OCI-M1 (cell line): ENCODE results near the gene CCDC180.
A peak's percentile ranks its signal among the peaks of the same experiment; 100 is the strongest.
"Not testable (repeated sequence)": the region's sequence is repeated elsewhere in the genome, so short reads cannot be mapped to it uniquely, and the experiment has no call there.

Experiments
- DNase-seq: peaks from one replicate; lab custom pipeline; 2025; lab: John Stamatoyannopoulos, UW

The CCDC180 gene

DNA sequence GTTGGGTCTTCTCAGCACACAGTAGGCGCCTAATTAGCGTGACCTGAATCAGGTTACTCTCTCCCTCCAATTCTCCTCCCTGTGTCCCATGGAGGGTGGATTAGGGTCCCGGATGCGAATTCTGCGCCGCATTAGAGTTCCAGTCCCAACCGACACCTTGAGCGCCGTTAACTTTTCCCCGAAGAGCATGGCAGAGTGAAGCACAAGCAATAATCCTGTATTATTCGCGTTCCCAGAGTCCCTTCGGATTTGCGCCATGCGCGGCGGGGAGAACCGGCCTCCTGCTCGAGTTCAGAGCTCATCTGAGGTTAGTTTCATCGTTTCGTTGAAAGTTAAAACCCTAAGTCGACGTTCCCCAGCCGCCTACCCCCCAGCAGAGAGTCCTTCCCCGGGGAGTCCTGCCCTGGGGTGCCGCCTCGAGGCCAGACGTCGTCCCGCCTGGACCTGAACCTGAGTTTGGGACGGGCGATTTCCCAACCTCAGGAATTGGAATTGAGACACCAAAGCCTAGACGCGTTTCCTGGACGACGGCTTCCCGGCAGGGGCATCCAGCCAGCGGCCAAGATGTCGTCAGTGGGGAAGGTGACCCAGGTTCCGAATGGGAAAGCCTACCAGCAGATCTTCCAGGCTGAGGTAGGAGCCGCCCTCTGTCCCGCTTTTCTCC is at the start of gene CCDC180:
Gene CCDC180 (plus strand): TSS at position 160 of the 664 bp plus-strand sequence. CDS start 405 bp downstream, at position 565.
- no peak for DNase-seq

DNA sequence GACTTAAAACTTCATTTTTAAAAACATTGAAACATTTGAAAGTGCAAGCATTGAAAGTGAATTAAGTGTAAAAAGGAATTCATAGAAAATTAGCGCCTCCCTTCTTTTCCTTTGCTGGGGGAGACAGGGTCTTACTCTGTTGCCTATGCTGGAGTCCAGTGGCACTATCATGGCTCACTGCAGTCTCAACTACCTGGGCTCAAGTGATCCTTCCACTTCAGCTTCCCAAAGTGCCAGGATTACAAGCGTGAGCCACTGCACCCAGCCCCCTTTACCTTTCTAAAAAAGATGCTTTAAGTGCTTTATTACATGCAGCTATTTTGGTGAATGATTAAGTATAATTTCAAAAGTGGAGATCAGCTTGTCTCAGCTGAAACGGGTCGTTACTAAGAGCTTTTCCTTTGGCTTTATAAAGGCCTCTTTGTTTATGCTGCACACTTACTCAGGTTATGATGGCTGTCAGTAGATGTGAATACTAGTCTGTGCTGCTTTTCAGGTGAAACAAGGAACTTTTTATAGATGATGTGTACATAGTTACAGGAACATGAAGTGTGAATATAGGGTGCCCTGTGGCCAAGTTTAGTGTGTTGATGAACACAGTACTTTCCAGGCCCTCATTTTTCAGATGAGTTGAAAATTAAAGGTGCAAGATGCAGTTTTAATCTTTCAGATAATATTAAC is 47.5 kb upstream of the CCDC180 start:
- DNase-seq, result not testable (repeated sequence)

GRCh38 chr9:97271292-97271691 is 36.2 kb upstream of the CCDC180 start:
- DNase-seq, result no peak

DNA sequence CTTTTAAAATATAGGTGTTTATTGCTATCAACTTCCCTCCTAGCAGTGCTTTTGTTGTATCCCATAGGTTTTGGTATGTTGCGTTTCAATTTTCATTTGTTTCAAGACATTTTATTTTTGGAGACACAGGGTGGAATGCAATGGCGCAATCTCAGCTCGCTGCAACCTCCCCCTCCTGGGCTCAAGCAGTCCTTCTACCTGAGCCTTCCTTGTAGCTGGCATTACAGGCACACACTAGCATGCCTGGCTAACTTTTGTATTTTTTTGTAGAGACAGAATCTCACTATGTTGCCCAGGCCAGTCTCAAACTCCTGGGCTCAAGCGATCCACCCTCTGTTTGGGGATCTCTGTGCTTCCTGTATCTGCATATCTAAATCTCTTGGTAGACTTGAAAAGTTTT is 35.4 kb upstream of the CCDC180 start:
- no peak for DNase-seq

- no peak for DNase-seq
These were observed 31.1 kb upstream of the CCDC180 start for GRCh38 chr9:97276310-97276852.

GRCh38 chr9:97277953-97278352 is 29.5 kb upstream of the CCDC180 start:
- DNase-seq, result no peak

- DNase-seq, result peak; percentile 74
These were observed 26.6 kb upstream of the CCDC180 start for GRCh38 chr9:97280755-97281330.

DNA sequence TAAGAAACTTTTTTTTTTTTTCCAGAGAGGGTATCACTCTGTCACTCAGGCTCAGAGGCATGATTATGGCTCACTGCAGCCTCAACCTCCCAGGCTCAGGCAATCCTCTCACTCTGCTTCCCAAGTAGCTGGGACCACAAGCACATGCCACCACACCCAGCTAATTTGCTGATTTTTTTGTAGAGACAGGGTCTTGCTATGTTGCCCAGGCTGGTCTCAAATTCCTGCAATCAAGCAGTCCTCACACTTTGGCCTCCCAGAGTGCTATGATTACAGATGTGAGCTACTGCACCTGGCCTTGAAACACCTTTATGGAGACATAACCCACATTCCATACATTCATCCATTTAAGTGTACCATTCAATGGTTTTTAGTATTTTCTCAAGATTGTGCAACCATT is 23.7 kb upstream of the CCDC180 start:
- no peak for DNase-seq

DNA sequence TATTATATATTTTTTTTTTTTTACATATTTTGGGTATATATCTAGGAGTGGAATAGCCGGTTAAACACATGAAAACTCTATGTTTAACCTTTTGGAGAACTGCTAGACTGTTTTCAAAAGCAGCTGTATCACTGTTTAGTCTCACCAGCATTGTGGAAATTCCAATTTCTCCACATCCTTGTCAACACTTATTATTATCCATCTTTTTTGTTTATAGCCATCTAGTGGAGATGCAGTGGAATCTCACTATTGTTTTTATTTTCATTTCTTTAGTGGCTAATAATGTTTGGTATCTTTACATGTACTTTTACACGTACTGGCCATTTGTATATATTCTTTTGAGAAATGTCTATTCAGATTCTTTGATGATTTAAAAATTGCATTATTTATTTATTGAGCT is 22.7 kb upstream of the CCDC180 start:
- peak; percentile 7 for DNase-seq

- DNase-seq, result no peak
These were observed 15.3 kb upstream of the CCDC180 start for GRCh38 chr9:97292200-97292599.

GRCh38 chr9:97293207-97293721 is 14.2 kb upstream of the CCDC180 start:
- DNase-seq, result no peak

DNA sequence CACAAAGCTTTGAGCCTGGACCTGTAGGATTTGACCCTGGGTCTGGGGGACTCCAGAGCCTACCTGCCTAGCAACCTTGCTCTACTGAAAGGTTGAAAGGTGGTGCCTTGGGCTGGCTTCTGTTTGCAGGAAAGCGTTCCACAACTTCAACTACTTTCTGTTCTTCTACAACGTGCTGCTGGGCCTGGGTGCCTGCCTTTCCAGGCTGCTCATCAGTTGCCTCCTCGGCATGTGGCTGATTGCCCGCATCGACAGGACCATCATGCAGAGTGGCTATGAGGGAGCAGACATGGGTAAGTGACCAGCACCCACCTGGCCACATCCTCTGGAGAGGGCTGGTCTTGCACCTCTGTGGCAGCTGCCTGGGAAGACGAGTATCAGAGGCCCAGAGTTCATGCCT is 13.6 kb upstream of the CCDC180 start:
- DNase-seq, result no peak

DNA sequence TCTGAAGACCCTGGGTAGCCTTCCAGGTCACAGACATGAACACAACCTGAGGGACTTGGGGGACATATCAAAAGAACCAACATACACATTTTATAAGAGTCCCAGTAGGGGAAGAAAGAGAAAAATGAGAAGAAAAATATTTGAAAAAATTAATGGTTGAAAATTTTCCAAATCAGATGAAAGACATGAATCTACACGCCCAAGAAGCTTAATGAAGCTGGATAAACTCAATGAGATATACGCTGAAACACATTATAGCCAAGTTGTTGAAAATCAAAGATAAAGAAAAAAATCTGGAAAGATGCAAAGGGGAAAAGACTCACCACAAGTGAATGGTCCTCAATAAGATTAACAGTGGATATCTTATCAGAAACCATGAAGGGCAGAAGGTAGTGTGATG is 9.6 kb upstream of the CCDC180 start:
- no peak for DNase-seq

DNA sequence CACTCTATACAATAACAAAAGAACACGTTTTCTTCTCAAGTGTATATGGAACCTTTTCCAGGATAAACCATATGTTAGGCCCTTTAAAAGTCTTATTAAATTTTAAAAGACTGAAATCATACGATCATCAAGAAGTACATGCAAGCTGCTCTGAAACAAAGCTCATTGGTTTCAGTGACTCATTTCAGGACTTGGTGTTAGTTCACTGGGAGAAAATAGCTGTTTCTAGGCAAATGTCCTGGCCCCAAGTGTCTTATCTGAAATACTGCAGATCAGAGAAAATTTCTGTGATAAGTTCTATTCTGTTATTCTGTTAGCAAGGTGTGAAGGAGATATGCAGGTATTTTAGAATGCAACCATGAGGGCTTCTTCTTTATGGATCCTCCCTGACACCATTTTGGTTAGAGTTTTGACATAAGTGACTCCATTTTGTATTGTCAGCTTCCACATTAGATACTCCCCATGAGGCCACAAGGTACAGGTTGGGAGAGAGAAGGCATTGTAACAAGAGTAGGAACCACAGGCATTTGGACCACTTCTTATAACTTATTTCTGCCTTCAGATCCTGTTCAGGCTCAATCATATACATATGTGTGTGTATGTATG is 7.5 kb upstream of the CCDC180 start:
- no peak for DNase-seq

GRCh38 chr9:97300586-97300985 is 6.9 kb upstream of the CCDC180 start:
- no peak for DNase-seq

GRCh38 chr9:97301974-97302373 is 5.5 kb upstream of the CCDC180 start:
- DNase-seq, result no peak

DNA sequence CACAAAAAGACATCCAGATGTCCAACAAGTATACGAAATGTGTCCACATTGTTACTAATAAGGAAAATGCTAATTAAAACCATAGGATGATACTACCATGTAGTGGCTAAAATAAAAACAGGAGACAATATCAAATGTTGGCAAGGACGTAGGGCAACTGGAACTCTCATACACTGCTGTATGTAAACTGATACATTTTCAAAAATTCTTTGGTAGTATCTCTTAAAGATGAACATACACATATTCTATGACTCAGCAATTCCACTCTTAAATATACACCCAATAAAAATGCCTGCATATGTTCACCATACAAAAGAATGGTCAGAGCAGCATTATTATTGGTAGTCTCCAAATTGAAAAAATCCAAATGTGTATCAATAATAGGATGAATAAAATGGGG is 2.9 kb upstream of the CCDC180 start:
- DNase-seq, result no peak

- no peak for DNase-seq
These were observed 1.8 kb upstream of the CCDC180 start for GRCh38 chr9:97305501-97306298.

GRCh38 chr9:97307091-97307490 is 368 bp upstream of the CCDC180 start:
- no peak for DNase-seq

GRCh38 chr9:97309260-97309659 is 1.8 kb downstream of the CCDC180 start:
- DNase-seq, result no peak

GRCh38 chr9:97310023-97310422 is 2.6 kb downstream of the CCDC180 start:
- DNase-seq, result no peak

DNA sequence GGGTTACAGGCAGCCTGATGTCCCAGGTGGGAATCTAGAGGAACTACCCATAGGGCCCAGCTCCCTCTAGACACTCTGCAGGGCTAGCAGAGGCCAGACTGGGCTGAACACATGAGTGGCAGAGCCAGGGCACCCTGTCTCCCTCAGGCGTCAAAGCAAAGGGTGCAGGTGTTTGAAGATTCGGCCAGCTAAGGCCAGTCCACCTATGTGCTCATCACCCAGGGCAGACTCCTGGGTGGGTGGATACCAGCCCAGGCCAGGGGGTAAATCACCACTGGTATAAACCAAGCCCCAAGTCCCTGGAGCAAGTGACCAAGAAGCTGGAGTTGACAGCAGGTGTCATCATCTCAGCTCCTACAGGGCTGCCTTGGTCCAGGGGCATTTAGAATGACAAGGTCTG is 3.4 kb downstream of the CCDC180 start:
- no peak for DNase-seq
